SKM-1 treated with dmso at 0.1 percent for 144 hours (cell line): Measurements from ENCODE around the gene MELTF.

Experiments used
- DNase-seq: peaks from one replicate; lab custom pipeline; 2025; ENCODE audit not compliant: unreplicated experiment; lab: John Stamatoyannopoulos, UW

MELTF gene

GRCh38 chr3:197010556-197011351, 18.9 kb downstream of the MELTF start:
- no peak for DNase-seq

DNA sequence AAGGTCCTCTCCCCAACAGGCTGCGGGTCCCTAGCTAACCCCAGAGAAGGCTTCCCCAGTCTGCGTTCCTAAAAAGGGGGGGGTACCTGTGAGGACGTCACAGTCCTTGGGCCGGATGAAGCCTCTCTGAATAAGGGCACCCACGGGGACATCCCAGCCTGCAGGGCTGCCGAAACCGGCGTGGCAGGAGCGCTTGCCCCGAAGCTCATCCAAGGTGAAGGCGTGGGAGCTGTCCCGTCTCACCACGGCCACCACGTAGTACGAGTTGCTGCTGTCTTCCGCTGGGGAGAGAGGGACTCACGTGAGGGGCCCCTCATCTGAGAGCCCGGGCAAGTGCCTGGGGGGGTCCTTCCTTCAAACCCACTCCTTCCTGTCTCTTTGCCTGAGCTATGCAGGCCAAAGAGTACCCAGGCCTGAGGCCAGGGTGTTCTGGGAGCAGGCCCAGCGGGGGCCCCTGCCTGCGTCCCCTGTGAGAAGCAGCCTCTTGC, 20.0 kb downstream of the MELTF start:
- DNase-seq, result no peak

DNA sequence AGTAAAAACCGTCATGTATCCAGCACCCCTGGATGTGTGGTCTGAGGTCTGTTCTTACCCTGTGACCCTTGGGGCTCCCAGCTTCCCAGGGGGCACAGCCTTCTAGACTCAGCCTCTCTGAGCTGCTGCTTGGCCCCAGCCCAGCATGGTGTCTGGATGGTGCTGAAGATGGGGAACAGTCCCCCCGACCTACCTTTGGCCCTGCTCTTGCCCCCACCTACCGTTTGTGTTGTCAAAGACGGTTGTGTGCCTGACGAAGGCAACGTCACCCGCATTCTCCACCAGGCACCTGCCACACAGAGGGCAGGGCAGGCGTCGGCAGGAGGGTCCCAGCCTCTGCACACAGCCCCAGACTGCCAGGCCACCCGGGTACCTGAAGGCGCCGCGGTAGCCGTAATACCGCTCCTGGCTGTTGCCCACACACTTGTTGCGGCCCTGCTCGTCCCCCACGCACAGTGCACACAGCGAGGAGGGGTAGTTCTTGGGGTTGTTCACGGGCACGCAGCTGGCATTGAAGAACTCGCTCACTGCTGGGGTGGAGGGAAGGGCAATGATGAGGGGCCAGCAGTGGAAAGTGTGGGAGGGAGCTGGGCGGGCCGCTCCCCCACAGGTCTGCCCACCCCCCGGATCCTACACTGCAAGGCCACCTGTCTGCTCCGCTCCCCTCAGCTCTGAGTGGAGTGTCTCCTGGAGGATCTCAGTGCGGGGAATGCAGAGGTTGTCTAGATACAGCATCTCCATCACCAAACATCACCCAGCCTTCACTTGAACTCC, 21.0 kb downstream of the MELTF start:
- no peak for DNase-seq

DNA sequence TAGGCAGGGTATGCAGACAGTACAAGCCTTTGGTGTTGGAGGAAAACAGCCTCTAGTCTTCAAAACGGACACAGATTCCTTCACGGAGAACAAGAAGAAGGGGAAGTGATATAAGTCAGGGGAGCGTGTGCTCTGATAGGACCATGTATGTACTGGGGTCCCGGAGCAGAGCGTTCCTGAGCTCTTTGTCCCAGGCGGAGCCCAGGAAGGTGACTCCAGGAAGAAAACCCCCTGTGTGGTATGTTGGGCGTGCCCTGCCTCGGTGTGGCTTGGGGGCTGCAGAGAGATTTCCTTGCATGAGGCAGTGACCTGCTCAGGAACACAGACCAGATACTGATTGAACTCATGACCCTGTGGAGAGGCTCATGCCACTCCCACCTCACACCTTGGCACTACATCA, 21.7 kb downstream of the MELTF start:
- no peak for DNase-seq

- no peak for DNase-seq
Observed at GRCh38 chr3:197007296-197007940, 22.2 kb downstream of the MELTF start.

DNA sequence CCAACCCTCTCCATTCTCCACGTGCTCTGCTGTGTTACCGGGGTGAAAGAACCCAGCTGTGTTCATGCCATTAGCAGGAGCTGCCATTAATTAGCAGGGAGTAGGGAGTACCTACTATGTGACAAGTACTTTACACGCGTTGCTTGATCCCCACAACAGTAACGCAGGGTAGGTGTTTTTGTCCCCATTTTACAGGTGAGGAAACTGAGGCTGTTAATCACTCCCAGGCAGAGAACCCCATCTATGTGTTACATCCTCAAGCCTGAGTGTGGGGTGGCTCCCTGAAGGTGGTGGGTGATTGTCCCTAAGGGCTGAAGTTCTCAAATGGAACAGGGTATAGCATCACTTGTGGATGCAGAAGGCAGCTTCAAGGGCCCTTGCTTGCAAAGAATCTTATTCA, 22.8 kb downstream of the MELTF start:
- DNase-seq, result no peak

DNA sequence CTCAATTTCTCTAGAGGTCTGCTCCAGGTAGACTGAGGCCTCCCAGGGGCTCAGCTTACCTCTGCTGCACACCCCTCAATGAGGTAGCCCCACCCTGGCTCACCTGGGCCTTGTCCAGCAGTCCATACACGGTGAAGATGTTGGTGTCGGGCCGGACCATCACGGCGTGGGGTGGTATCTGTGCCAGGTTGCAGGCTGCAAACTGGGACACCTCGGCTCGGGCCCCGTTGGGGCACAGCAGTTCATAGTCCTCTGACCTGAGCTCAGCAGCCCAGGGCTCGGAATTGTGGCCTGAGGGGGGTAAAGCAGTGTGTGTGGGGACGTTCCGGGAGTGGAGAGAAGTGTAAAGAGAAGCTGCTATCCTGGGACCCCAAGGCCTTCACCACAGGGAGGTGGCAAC, 23.2 kb downstream of the MELTF start:
- DNase-seq, result no peak

- peak; percentile 30 for DNase-seq
Observed at GRCh38 chr3:197003461-197004385, 25.9 kb downstream of the MELTF start.

GRCh38 chr3:197002701-197003454, 26.7 kb downstream of the MELTF start:
- peak; percentile 66 for DNase-seq

DNA sequence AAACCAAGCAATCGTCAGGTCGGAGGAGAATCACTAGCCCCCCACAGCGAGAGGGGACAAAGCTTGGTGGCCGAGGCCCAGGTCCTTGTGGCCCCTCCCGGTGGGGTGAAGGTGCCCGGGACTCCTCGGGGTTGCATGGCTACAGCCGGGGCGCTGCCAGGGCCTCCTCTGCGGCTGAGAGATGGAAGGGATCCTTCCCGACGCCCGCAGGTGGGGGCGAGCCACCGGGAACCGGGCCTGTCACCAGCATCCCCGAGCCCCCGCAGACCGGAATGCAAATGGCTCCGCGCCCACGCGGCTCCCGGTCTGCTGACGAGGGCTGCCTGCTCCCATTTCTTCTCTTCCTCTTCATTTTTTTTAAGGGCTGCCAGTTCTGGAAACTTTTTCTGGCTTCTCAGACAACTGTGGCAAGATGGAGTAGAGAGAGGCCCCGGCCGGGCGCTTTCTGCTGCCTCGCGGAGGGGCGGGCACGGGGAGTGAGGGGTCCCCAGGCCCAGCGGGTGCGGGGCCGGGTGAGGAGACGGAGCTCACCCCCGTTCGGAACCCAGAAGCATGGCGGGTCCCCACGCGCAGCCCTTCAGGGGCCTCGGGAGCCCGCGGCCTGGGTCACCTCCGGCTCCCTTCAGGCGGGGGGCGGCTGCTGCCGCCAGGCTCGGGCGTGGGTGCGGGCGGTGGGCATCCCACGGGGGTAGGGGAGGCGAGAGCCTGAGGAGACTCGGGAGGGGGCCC, 27.5 kb downstream of the MELTF start:
- DNase-seq, result no peak

DNA sequence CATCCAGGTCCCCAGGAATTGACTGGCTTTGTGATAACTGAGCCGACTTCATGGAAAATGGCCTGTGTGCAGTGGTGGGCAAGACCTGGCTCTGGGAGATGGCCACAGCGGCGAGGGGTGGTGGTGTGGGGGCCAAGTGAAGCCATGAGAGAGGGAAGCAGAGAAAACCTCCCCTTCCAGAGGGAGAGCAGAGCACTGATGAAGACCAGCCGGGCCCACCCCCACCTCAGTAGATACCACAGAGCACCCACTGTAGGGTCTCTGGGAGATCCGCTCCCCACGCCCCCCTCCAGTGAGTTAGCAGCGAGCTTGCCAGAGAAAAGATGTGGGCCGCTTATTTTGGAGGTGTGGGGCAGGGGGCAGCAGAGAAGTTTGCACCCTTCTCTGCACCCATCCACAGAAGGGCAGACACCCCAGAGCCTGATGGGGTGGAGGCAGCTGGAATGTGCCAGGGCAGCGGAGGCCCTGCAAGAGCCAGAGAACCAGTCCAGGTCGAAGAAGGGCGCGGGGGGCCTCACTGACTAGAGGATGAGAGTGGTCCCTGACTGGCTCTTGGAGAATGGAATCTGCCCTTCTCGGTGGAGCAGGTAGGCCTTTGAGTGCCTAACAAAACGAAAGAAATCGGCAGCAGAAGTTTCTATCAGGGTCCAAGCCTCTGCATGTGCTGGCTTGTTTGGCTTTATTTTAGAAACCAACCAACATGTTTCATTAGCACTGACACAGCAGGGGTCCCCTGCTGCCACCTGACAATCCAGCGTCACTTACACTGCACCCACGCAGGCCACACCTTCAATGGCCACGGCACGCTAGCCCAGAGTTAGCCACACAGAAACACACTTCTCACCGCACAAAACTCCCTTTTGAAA, 28.3 kb downstream of the MELTF start:
- no peak for DNase-seq

GRCh38 chr3:197000211-197000610, 29.4 kb downstream of the MELTF start:
- DNase-seq, result no peak

DNA sequence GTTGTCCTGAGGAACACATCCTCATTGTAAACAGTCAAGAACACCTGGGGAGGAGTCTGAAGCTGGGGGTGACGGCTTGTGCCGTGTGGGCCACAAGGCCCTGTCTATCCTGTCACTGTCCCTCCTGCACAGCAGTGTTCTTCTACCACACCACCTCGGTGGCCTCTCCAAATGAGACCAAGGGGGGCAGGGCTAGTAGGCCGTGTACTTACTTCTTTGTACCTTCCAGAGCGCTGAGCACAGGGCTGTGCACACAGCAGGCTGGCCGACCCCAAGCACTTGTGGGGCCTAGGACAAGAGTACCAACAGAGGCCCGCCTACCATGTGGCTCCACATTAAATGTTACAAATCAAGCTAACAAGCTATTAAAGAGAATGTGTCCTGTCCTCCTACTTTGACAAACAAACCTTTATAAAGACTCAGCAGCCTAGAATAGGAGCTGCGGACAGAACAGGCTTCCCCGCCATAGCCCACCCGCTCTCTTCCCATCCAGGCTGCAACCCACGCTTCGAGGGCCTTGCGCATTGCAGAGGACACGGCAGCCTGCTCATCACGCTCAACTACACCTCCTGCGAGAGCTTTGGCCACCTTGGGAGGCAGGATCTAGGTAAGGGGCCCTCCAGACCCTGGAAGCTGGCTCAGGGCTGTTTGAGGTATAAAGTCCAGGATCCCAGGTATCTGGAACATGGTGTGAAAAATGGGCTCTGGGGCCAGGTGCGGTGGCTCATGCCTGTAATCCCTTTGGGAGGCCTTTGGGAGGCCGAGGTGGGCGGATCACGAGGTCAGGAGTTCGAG, 30.5 kb downstream of the MELTF start:
- no peak for DNase-seq

DNA sequence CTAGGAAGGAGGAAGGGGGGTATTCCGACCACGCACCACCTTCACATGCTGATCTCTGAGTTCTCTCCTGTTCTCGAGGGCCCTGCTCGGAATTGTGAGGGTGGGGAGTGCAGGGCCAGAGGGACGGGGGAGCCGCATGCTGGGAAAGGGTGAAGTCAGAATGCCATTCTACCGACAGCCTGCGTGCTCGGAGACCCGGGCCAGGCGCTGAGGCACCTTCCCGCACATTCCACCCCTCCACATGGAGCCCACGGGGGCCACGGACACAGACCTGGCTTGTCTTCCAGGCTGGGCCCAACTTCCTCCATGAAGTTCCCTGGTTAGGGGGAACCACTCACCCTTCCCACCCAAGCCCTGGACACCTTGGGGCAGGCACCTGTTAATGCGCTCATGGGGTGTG, 32.3 kb downstream of the MELTF start:
- DNase-seq, result no peak

DNA sequence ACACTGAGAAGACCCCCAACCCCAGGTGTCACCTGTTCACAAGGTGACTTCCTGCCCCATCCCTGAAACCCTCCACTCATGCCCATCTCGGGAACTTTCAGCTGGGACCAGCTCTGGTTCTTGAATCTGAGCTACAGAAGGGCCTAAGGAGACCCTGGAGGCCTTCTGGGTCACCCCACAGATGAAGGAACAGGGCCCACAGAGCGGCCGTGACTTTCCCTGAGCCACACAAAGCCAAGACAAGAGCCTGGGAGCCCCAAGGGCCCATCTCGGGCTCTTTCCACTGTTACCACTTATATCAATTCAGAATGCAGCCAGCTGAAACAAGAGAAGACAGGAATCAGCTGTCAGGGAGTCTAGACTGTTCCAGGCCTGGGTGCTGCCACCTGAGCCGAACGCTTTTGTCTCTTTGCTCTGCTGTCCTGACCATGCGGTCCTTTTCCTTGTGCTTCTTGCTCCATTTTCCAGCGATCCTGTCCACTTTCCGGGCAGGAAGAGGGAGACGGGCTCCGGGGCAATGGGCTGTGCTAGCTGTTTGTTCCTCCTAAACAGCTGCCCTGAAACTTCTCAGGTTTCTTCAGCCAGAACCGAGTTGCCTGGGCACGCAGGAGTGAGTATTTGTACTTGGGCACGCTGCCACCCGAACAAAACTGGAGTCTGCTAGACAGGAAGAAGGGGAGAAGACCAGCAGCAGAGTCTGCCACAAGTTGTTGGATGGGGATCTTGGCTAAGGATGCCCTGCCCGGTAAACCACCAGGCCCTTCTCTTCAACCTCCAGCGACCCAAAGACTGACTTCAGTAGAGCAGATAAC, 33.0 kb downstream of the MELTF start:
- DNase-seq, result no peak

GRCh38 chr3:196995646-196996355, 33.8 kb downstream of the MELTF start:
- no peak for DNase-seq
